NCI-H748 treated with DMSO at 0.1 percent for 48 hours (cell line): ENCODE measurements around the gene TMEM52.
"Not testable (repeated sequence)": the region's sequence is repeated elsewhere in the genome, so short reads cannot be mapped to it uniquely, and the experiment has no call there.

Experiments used
- DNase-seq: peaks from one replicate; lab custom pipeline; 2025; lab: John Stamatoyannopoulos, UW

TMEM52 gene

DNA sequence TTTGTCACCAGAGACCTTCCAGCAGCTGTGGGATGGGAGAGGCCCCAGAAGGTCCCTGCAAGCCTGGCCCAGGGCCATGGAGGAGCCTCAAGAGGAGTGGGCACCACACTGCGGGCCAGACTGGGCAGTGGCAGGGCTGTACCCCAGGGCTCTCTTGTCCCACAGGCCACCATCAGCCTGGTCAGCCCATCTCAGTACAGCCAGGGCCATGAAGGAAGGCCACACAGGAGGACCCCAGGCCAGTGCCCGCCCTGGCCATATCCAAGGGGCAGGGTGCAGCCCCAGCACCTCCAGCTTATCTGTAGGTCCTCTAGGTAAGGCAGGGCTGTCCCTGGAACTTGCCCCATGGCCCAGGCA lies 25.1 kb downstream of the TMEM52 start:
- no peak for DNase-seq

- DNase-seq: no peak
Measured at GRCh38 chr1:1893291-1893985, 25.6 kb downstream of the TMEM52 start.

- DNase-seq: no peak
Measured at GRCh38 chr1:1892763-1893120, 26.3 kb downstream of the TMEM52 start.

GRCh38 chr1:1892079-1892762 lies 26.9 kb downstream of the TMEM52 start:
- no peak for DNase-seq

DNA sequence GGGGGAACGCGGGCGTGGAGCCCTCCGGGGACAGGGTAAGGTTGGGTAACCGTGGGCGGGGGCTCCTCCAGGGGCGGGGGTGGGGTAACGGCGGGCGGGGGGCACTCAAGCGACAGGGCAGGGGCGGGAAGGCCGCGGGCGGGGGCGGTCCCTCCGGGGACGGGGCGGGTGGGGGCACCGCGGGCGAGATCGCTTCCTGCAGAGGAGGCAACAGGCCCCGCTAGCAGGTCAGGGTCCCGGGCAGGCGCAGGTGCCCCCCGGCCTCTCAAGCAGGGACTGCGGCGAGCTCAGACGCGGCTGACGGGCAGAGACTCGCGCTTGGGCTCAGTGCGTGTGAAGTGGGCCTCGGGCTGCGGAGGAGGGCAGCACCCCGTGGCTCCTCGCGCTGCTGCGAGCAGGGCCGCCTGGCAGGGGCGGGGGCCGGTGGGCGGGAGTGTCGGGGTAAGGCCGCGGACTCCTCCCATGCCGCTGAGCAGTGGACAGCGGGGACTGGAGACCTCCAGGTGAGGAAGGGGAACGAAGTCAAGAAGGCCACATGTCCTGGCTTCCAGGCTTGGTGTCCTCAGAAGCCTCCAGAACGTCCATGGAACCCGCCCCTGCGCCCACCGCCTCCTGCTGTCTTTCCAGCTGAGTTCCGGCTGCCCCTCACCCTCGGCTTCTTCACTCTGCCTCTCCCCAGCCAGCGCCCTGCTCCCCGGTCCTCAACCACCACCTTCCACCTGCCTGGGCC lies 27.6 kb downstream of the TMEM52 start:
- no peak for DNase-seq

DNA sequence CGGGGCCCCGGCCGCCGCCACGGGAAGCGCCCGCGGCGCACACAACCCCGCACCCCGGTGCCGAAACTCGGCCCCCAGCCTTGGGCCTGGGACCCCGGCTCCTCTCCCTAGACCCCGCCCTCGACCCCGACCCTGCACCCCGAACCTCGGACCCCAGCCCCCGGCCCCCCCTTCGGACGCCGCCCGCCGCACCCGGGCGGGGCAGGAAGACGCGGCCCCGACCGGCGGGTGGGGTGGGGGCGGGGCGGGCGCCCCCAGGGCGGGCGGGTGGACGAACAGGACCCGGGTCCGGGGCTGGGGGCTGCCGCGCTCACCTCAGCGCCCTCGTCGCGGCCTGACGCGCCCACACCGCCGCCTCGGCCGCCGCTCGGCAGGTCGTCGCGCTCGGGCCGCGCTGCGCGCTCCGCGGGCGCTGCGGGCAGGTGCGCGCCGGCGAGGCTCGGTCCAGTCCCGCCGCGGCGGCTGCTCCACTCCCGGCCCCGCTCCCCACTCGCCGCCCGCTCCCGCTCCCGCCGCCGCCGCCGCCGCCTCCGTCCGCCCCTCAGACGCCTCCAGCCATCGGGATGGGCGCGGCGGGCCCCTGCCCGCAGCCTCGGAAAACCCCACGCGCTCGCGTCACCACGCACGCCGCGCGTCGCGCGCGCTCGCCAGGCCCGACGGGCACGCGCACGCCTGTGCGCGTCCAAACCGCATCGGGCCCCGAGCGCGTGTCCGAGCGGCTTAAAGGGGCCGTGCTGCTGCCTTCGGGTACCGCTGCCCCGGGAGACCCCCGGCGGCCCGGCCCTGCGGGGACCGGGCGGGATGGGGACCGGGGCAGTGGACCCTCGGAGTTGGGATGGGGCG lies 28.4 kb downstream of the TMEM52 start, which contains the start of gene GNB1:
Gene GNB1, minus strand, starts transcription at position 582 of the 843 bp plus-strand sequence. CDS start 65,634 bp downstream, outside the sequence.
- DNase-seq: peak; percentile 19

- no peak for DNase-seq
Measured at GRCh38 chr1:1889847-1890505, 29.1 kb downstream of the TMEM52 start.

- no peak for DNase-seq
Measured at GRCh38 chr1:1889090-1889750, 29.9 kb downstream of the TMEM52 start.

GRCh38 chr1:1883890-1884289 lies 35.2 kb downstream of the TMEM52 start:
- DNase-seq: not testable (repeated sequence)

- no peak for DNase-seq
Measured at GRCh38 chr1:1883092-1883873, 35.8 kb downstream of the TMEM52 start.

DNA sequence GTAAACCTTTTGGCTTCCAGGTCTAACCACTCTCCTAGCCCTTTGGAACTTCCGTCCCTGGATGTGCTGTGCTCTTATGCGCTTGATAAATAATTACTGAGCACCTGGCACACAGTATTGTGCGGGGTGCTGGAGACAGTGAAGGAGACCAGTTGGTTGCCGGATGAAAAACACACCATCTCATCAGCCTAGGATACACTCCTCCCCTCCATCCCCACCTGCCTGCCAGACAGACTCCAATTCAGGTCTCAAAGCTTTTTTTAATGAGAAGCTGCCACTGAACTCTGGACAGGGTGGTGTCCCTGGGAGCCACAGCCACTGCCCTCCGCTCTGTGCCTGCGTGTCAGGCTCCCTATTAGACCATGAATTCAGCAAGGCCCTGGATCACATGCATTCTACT lies 37.4 kb downstream of the TMEM52 start:
- DNase-seq: no peak

DNA sequence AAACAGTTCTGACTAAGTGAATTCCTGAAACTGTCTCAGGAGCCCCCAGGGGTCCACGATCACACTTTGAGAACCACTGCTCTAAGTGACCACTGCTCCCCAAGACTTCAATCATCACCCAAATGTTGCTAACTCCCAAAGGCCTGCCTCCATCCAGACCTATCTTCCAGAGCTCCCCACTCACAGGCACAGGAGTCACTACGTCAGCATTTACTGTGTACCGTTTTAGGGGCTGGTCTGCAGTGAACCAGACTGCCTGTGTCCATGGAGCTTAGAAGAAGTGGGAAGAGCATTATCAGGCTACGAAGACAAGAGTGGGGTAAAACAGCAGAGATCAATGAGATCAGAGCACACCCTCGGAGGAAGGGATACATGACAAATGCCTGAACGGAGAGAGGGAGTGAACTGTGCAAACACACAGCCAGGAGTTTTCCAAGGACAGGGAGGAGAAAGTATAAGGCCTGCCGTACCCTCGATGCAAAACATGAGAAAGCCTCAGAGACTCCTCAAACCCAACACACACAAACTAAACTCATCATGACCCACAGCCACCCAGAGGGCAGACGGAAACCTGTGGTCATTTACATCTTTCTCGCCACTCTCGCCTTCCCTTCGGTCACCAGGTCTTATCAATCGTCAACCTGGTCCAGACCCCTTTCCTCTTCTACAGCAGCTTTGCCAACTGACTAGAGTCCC lies 38.3 kb downstream of the TMEM52 start:
- no peak for DNase-seq

GRCh38 chr1:1879942-1880341 lies 39.1 kb downstream of the TMEM52 start:
- no peak for DNase-seq

DNA sequence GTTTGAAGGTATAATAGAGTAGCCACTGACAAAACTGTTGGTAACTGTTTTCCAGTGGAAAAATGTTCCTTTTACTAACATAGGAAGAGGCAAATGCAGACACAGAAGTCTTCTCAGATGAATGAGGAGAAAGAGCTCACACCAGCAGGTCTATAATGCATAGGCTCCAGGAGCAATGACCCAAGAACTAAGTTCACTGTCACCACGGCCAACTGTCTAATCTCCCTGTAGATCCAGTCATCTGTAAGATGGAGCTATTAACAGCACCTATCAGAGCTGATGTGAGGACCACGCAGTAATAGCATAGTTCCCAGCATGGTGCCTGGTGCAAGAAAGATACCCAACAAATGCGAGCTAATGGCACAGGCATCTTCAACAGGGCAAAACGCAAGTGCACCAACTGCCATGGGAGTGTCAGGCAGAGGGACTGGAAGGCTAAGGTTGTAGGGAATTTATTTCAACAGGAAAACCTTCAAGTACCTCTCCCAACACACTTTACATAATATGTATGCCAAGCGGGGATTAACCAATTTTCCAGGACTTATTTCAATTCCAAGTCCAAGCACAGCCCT lies 41.1 kb downstream of the TMEM52 start:
- no peak for DNase-seq

DNA sequence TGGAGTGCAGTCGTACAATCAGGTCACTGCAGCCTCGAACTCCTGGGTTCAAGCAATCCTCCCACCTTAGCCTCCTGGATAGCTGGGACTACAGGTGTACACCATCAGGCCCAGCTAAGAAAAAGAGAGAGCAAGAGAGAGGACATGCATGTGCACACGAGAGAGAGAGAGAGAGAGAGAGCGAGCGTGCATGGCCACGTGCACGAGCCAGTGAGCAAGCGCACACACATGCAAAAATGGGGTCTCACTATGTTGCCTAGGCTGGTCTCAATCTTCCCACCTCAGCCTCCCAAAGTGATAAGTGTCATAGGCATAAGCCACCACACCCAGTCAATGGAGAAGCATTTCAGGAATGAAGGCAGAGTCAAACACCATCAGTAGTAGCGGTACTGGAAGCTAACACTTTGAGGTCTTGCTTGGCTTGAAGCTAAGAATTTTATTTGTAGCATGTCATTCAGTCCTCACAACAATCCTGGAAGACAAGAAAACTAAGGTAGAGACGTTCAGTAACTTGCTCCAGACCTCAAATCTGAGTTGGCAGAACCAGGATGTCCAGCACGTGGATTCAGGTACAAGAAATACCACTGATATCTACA lies 42.6 kb downstream of the TMEM52 start:
- no peak for DNase-seq

GRCh38 chr1:1875932-1876331 lies 43.1 kb downstream of the TMEM52 start:
- no peak for DNase-seq

GRCh38 chr1:1874901-1875300 lies 44.2 kb downstream of the TMEM52 start:
- no peak for DNase-seq

- no peak for DNase-seq
Measured at GRCh38 chr1:1873186-1873585, 45.9 kb downstream of the TMEM52 start.
